Endothelial cell (in vitro differentiated cells): ENCODE measurements around the gene HDAC11. TPM values are rescaled to one million over a fixed set of nuclear protein-coding genes. Genes with fewer than 3 reads are reported as not detected.

Experiments used
- DNase-seq: peaks from one replicate; pipeline ENCODE4 v3.0.0; 2021; ENCODE audit warnings: low spot score
- H3K27ac Mint-ChIP-seq: one replicate; pipeline ENCODE4 v1.8.0; 2021; ENCODE audit warnings: mixed read lengths, inconsistent platforms; ENCODE audit not compliant: unreplicated experiment
- H3K27me3 Mint-ChIP-seq: one replicate; pipeline ENCODE4 v1.8.0; 2021; ENCODE audit warnings: mild to moderate bottlenecking, moderate library complexity, mixed read lengths, inconsistent platforms; ENCODE audit not compliant: unreplicated experiment
- H3K36me3 Mint-ChIP-seq: one replicate; pipeline ENCODE4 v1.8.0; 2021; ENCODE audit warnings: mild to moderate bottlenecking, low read depth, mixed read lengths, inconsistent platforms; ENCODE audit not compliant: unreplicated experiment
- H3K4me1 Mint-ChIP-seq: one replicate; pipeline ENCODE4 v1.8.0; 2021; ENCODE audit warnings: mild to moderate bottlenecking, mixed read lengths, inconsistent platforms; ENCODE audit not compliant: unreplicated experiment
- H3K4me3 Mint-ChIP-seq: one replicate; pipeline ENCODE4 v1.8.0; 2021; ENCODE audit warnings: mild to moderate bottlenecking, mixed read lengths, inconsistent platforms; ENCODE audit not compliant: unreplicated experiment
- H3K9me3 Mint-ChIP-seq: one replicate; pipeline ENCODE4 v1.8.0; 2021; ENCODE audit warnings: mixed read lengths, inconsistent platforms; ENCODE audit not compliant: unreplicated experiment
- CTCF ChIP-seq: fragments of 200-600 bp; sonication (generic); IDR thresholded peaks from one replicate; pipeline ENCODE4 v1.5.0; 2021; ENCODE audit warnings: antibody characterized with exemption; ENCODE audit not compliant: unreplicated experiment
- total RNA-seq: library from RNA; stranded (reverse); fragmentation: NEBNext Ultra II Directional; extraction: Animal tissue kit (Norgen Biotek cat#: 25700); gene quantifications from one replicate; pipeline ENCODE4 v1.2.1, GENCODE V29; 2021; ENCODE audit not compliant: unreplicated experiment

Gene HDAC11
- total RNA-seq, 1 donor from 2014 or later, result 14.8 TPM

DNA sequence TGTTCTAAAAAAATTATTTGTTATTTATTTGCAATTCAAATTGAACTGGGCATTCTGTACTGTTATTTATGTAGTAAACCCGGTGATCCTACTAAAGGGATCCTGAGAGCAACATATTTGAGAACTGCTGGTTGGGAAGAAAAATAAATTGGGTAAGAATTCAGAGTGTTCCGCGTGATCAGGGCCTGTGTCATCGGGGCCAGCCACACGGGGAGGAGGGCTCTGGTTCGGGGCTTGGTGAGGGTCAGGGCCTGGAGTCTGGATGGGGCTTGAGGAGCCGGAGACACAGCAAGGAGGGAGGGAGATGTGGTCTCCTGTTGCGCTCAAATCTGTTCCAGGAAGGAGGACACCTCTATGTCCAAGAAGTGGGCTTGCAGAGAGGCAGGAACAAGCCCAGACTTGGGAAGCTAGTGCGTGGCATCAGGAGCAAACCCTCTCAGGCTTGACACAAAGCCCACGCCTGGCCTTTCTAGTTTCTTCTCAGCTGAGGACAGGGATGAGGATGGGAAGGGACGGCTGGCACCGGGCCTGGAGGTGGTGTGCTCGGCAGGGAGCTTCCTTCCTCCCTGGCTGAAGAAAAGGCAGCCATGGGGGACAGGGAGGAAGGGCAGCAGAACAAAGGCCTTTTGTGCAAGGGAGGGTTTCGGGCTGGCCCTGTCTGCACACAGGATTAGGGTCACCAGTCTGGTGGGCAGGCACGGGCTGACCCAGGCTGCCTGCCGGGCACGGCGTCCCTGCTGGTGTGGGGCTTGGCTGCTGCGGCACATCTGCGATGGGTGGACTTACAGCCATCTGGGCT lies 45.9 kb downstream of the HDAC11 start:
- H3K36me3 Mint-ChIP-seq, result peaks cover 15% of the 10 kb centered on the region
- no peak for DNase-seq
- H3K27ac Mint-ChIP-seq, result peak overlapping the region; percentile 86
- H3K4me3 Mint-ChIP-seq, result peak overlapping the region; percentile 33
- H3K9me3 Mint-ChIP-seq, result peaks cover 7% of the 10 kb centered on the region
- H3K4me1 Mint-ChIP-seq, result peaks cover 27% of the 10 kb centered on the region
- peaks cover 18% of the 10 kb centered on the region for H3K27me3 Mint-ChIP-seq
- TF ChIP-seq CTCF, result no peak

GRCh38 chr3:13526626-13526949 lies 46.5 kb downstream of the HDAC11 start:
- no peak for DNase-seq
- peaks cover 27% of the 10 kb centered on the region for H3K4me1 Mint-ChIP-seq
- H3K4me3 Mint-ChIP-seq, result no peak overlapping the region
- H3K27me3 Mint-ChIP-seq, result peaks cover 14% of the 10 kb centered on the region
- peaks cover 10% of the 10 kb centered on the region for H3K36me3 Mint-ChIP-seq
- H3K27ac Mint-ChIP-seq, result no peak overlapping the region
- TF ChIP-seq CTCF, result no peak
- peaks cover 2% of the 10 kb centered on the region for H3K9me3 Mint-ChIP-seq

DNA sequence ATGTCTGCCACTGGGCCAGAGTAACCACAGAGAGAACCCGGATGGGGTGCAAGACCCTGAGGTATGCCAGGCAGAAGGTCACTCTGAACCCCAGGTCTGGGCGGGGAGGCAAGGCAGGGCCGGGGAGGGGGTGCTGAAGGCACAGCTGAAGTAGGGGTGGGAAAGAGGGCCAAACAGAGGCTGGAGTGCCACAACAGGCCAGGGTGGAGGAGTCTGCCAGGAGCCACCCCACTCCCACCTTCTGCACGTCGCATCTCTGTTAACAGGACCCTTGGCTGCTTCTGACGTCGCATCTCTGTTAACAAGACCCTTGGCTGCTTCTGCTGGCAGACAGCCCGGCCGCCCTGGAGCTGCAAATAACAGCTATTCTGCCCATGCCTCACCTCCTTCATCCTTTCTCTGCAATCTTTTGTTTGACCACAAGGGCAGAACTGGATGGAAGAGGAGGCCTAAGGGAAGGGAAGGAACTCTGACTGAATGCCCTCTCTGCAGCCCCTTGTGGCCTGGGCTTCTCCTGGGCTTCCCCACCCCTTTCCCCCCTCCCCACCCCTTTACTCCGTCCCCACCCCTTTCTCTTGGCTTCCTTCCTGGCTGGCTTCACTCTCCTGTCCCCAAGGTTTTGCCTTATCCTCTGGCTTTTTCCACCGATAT lies 48.2 kb downstream of the HDAC11 start:
- H3K9me3 Mint-ChIP-seq, result no peaks in the 10 kb centered on the region
- TF ChIP-seq CTCF, result peak; percentile 61
- H3K27me3 Mint-ChIP-seq, result peaks cover 12% of the 10 kb centered on the region
- no peak overlapping the region for H3K4me3 Mint-ChIP-seq
- no peak overlapping the region for H3K27ac Mint-ChIP-seq
- no peaks in the 10 kb centered on the region for H3K36me3 Mint-ChIP-seq
- H3K4me1 Mint-ChIP-seq, result peaks cover 27% of the 10 kb centered on the region
- peak; percentile 53 for DNase-seq

DNA sequence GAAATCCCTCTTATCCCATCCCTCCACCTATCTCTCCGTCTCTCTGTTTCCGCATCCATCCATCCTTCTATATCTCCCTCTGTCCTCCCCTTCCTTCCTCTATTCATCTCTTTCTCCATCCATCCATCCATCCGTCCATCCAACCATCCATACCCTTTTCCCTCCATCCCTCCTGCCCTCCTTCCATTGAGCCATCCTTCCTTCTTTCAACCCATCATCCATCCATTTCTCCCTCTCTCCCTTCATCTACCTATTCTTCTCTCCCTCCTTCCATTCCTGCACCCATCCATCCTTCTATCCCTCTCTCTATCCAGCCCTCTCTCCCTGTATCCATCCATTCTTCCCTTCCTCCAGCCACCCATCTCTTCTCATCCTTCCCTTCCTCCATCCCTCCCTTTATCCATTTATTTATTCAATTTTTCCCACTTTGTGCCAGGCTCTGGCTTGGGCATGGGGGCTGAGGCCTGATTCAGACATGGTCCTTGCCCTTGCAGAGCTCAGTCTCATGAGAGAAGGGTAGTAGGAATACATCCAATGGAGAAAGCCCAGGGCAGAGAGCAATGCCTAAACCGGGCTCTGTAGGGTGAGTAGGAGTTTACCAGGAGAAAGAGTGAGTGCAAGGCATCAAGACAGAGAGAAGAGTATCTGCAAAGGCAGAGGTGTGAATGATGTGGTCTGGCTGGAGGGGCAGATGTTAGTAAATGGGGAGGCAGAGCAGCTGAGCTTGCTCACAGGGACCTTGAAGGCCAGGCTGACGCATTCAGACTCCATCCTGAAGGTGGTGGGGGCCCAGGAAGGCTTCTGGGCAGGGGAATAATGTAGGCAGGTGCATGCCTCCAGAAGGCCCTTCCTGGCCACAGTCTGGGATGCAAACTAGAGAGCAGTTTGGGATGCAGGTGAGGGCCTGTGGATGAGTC lies 49.3 kb downstream of the HDAC11 start:
- Mint-ChIP-seq H3K4me3 (no peak overlapping the region), H3K36me3 (no peaks in the 10 kb centered on the region), H3K9me3 (no peaks in the 10 kb centered on the region), H3K27me3 (peaks cover 12% of the 10 kb centered on the region), H3K27ac (no peak overlapping the region), H3K4me1 (peaks cover 27% of the 10 kb centered on the region)
- DNase-seq, result no peak
- TF ChIP-seq CTCF, result no peak
